Mucosa of descending colon (tissue), 3 donors: Measurements from ENCODE around the gene PNPLA2. TPM values are rescaled to one million over a fixed set of nuclear protein-coding genes. Genes with fewer than 3 reads are reported as not detected.

Source experiments
- ATAC-seq: fragments of 200-7000 bp; cut with Tn5 transposase; one replicate; pipeline ENCODE4 v1.9.1; 2020; ENCODE audit warnings: mild to moderate bottlenecking, moderate library complexity
- DNase-seq, 3 donors: peaks; one replicate each; pipeline ENCODE4 v3.0.0-alpha.2; 2020
- H3K36me3 ChIP-seq: fragments of 200-600 bp; one replicate; pipeline ENCODE4 v1.8.0; 2021; ENCODE audit warnings: low read depth, mild to moderate bottlenecking
- H3K4me1 ChIP-seq: fragments of 200-600 bp; one replicate; pipeline ENCODE4 v1.8.0; 2021; ENCODE audit warnings: low read depth, mild to moderate bottlenecking
- H3K4me3 ChIP-seq: fragments of 200-600 bp; one replicate; pipeline ENCODE4 v1.8.0; 2021; ENCODE audit warnings: mild to moderate bottlenecking
- H3K9me3 ChIP-seq: fragments of 200-600 bp; one replicate; pipeline ENCODE4 v1.8.0; 2021; ENCODE audit warnings: mild to moderate bottlenecking
- intact Hi-C, 2 donors: fragments of 100-400 bp; cut with DNase I in 1 of 2; cut with micrococcal nuclease in 1 of 2; formaldehyde crosslinking; loops; one replicate each; pipeline versions ENCODE4 v1.11.0 to v1.11.1; 2022; cut with DNase I, micrococcal nuclease
- total RNA-seq, 3 donors: library from RNA; stranded (reverse); fragmentation: NEBNext Ultra II Directional in 2 of 3; extraction: Animal tissue kit (Norgen Biotek cat#: 25700) in 2 of 3; gene quantifications; one replicate each; pipeline versions ENCODE4 v1.2.1 to v1.2.4, GENCODE V29; 2021 to 2023
- TF ChIP-seq, protein P1 (sequence below): fragments of 200-600 bp; IDR thresholded peaks from one replicate; pipeline ENCODE4 v1.8.0; 2022; ENCODE audit warnings: antibody characterized with exemption, mild to moderate bottlenecking
- donor health status: DM: no; HTN: no; CAD: no; lungs with moderate emphysema.
- donor health status: DM: no; HTN: no; CAD: no.
- donor health status: DM: no; HTN: yes; CAD: no.

The PNPLA2 gene
- total RNA-seq, 3 donors from 2014 or later = 138 to 253 (median 167) TPM

DNA sequence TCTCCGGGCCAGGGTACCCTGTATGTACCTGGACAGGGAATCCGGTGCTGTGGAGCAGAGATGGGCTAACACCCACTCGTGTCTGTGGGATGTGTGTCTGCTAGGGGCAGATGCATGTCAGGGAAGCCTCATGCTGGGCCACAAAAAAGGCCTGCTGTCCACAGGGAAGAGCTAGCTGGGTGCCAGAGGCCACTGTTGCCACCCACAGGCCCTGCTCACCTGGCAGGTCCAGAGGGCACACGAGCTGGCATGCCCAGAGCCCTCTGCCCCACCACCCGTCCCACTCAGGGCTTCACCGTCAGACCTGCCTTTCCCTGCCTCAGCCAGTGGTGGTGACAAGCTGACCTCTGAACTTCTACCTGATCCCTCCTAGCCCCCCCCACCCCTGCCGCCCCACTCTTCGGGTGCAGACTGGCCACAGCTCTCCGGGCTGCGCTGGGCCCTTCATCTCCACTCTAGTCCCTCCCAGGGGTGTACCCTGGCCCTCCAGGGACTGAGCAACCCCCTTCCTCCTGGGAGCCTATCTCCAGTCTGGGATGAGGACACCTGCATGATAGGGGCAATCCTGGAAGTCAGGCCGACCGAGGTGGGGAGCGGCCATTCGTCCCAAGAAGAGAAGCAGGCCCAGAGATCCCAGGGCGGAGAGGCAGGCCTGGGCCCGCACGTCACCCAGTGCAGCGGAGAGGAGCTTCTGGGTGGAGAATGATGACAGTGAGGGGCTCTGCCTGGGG, 22.0 kb upstream of the PNPLA2 start:
- Histone ChIP-seq H3K9me3 (no peaks in the 10 kb centered on the region), H3K4me1 (peaks cover 27% of the 10 kb centered on the region), H3K4me3 (no peak overlapping the region), H3K36me3 (no peaks in the 10 kb centered on the region)
- DNase-seq (peak in 2 of 3 donors; percentile 36 to 59), ATAC-seq (peak; percentile 13)
- intact Hi-C loops = no loop called here
- TF ChIP-seq, protein P1, sequence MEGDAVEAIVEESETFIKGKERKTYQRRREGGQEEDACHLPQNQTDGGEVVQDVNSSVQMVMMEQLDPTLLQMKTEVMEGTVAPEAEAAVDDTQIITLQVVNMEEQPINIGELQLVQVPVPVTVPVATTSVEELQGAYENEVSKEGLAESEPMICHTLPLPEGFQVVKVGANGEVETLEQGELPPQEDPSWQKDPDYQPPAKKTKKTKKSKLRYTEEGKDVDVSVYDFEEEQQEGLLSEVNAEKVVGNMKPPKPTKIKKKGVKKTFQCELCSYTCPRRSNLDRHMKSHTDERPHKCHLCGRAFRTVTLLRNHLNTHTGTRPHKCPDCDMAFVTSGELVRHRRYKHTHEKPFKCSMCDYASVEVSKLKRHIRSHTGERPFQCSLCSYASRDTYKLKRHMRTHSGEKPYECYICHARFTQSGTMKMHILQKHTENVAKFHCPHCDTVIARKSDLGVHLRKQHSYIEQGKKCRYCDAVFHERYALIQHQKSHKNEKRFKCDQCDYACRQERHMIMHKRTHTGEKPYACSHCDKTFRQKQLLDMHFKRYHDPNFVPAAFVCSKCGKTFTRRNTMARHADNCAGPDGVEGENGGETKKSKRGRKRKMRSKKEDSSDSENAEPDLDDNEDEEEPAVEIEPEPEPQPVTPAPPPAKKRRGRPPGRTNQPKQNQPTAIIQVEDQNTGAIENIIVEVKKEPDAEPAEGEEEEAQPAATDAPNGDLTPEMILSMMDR = no peak

DNA sequence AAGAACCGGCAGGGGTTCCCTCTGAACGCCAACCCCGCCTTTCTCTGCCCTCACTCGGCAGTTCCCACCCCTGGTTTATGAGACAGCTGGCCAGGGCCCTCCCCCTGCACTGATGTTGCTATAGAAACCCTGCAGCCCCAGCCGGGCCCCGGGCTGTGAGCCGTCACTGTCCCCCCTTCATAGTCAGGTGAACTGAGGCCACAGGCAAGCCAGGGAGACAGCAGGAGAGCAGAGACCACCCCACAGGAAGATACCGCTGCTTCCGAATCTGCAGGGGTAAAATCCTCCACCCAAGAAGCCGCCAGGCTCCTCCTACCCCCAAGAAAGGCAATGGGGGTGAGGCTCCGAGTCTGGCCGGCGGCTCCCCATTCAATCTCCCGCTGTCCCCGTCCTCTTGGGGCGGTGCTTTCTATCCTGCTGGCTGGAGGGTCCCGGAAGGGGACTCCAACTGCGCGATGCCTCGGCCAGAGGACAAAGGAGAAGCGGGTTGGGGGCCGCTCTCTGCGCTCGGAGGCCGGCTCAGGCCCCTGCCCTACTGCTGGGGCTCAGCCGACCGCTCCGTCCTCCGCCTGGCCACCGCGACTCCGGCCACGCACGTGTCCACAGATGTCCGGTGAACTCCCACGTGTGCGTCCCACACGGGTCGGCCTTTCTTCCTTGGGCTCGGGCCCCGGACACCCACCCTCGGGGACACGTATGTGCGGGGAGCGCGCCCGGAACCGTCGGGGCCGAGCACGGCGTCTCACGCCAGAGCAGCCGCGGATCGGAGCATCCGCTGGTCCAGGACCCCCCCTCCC, 21.2 kb upstream of the PNPLA2 start:
- Histone ChIP-seq H3K4me3 (peak overlapping the region; percentile 51), H3K9me3 (no peaks in the 10 kb centered on the region), H3K4me1 (peaks cover 27% of the 10 kb centered on the region), H3K36me3 (no peaks in the 10 kb centered on the region)
- TF ChIP-seq, protein P1 = no peak
- ATAC-seq = peak; percentile 54
- intact Hi-C loops = no loop called here
- DNase-seq = peak; percentile 76 to 89 (median 82)

DNA sequence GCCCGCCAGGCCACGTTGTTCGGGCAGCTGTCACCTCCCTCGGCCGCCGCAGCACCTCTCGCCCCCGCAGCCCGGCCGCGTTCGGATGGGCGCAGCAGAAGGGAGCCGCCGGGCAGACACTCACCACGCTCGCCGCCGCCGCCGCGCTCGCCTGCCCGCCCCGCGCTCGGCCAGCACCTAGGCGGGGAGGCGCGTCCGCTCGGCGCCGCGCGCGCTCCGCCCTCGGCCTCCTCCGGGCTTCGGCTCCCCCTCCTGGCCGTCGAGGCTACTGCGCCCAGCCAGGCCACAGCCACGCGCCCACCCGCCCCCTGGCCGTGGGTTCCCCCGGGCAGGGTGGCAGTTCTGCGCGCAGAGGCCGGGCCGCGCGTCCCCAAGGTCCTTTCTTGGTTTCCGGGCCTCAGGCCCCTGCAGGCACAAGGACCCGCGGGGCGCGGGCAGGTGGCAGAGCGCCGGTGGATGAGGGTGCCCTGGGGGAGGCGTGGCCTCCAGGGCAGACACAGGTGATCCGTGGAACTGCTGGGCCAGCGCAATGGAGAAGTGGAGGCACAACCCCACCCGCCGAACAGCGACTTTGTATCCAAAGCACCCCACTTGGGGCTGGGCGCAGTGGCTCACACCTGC, 20.5 kb upstream of the PNPLA2 start, which contains the start of gene SLC25A22:
TSS of gene SLC25A22 (minus strand) at position 189 of the 621 bp plus-strand sequence. CDS start 3,275 bp downstream, outside the sequence.
- Histone ChIP-seq H3K36me3 (no peaks in the 10 kb centered on the region), H3K9me3 (no peaks in the 10 kb centered on the region), H3K4me3 (peak within 1 kb of the TSS; percentile 51), H3K4me1 (peaks cover 27% of the 10 kb centered on the region)
- intact Hi-C loops = no loop called here
- ATAC-seq (peak; percentile 79), DNase-seq (peak; percentile 85 to 90 (median 87))
- TF ChIP-seq, protein P1 = peak; percentile 99

DNA sequence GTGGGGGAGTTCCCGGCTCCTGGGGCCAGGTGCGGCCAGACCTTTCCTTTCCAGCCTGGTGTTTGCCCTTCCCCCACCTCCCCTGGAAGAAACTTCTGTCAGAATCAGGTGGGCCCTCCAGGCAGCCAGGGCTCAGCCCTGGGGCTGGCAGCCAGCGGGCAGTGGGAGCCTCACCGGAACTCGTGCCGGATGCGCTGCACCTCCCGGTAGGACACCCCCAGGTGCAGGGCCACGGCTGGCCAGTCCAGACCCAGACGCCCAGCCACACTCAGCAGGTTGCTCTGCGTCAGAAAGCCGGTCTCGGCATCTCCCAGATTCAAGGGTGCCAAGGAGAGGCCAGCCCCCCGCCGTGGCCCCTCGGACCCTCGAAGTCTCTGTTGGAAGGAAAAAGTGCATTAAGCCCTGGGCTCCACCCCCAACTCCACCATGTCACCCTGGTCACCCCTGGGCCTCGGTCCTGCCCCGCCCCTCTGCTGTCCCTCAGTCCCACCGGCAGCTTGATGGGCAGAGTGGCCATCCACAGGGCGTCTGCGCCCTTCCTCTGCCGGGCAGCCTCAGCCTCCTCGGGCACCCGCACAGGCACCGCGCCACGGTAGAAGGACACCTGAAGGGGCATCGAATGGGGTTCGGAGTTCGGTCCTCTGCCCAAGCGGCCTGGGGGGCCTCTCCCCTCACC, 18.9 kb upstream of the PNPLA2 start:
- intact Hi-C loops = no loop called here
- no peak for ATAC-seq
- Histone ChIP-seq H3K4me1 (peaks cover 38% of the 10 kb centered on the region), H3K9me3 (no peaks in the 10 kb centered on the region), H3K36me3 (no peaks in the 10 kb centered on the region), H3K4me3 (no peak overlapping the region)
- no peak for DNase-seq
- TF ChIP-seq, protein P1 = no peak

DNA sequence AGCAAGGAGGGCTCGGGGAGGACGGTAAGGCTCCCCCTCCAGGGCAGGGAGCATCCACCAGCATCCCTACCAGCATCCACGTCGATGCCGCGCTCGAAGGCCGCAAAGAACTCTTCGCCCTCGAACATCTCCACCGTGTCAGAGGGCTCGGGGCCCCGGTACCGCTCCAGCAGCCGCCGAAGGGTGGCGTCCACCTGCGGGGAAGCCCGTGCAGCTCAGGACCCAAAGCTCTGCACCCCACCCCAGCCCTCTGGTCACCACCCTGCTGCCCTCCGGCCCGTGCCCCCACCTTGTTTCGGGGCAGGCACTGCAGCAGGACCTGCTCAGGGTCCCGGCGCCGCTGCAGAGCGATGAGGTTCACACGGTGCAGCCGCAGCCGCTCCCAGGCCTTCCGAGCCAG, 18.2 kb upstream of the PNPLA2 start:
- TF ChIP-seq, protein P1 = no peak
- intact Hi-C loops = no loop called here
- H3K9me3 ChIP-seq = no peaks in the 10 kb centered on the region
- no peaks in the 10 kb centered on the region for H3K36me3 ChIP-seq
- no peak overlapping the region for H3K4me3 ChIP-seq
- DNase-seq = no peak
- ATAC-seq = no peak
- peaks cover 37% of the 10 kb centered on the region for H3K4me1 ChIP-seq
